Mesenchymal stem cell (in vitro differentiated cells and primary cell): Measurements from ENCODE around the gene ZCCHC7.
"Not testable (repeated sequence)": the region's sequence is repeated elsewhere in the genome, so short reads cannot be mapped to it uniquely, and the experiment has no call there.

Experiments used
- DNase-seq: peaks from one replicate; pipeline ENCODE4 v3.0.0-alpha.2; 2013
- H2AFZ ChIP-seq: one replicate; pipeline ENCODE4 v1.6.1; 2013; ENCODE audit warnings: low read depth, mild to moderate bottlenecking, control low read depth, inconsistent platforms, low read length, moderate library complexity
- H2AK5ac ChIP-seq: 2 replicates; pipeline ENCODE4 v1.6.1; 2013; ENCODE audit warnings: low read length, moderate library complexity, mild to moderate bottlenecking, inconsistent platforms; ENCODE audit not compliant: severe bottlenecking
- H2BK120ac ChIP-seq: one replicate; pipeline ENCODE4 v1.6.1; 2013; ENCODE audit warnings: low read depth, mild to moderate bottlenecking, inconsistent platforms, low read length, moderate library complexity
- H2BK12ac ChIP-seq, 2 experiments: one replicate each; pipeline ENCODE4 v1.6.1; 2013; ENCODE audit warnings: inconsistent platforms in 2 of 2, low read length in 2 of 2, mild to moderate bottlenecking in 2 of 2, moderate library complexity in 2 of 2, control low read depth in 1 of 2
- H2BK15ac ChIP-seq: one replicate; pipeline ENCODE4 v1.6.1; 2013; ENCODE audit warnings: mild to moderate bottlenecking, low read depth, inconsistent platforms; ENCODE audit not compliant: poor library complexity, severe bottlenecking
- H2BK5ac ChIP-seq: 2 replicates; pipeline ENCODE4 v1.6.1; 2013; ENCODE audit warnings: low read depth, mild to moderate bottlenecking, low read length, control low read depth, inconsistent platforms; ENCODE audit not compliant: poor library complexity, severe bottlenecking
- H3K14ac ChIP-seq, 2 experiments: one replicate each; pipeline ENCODE4 v1.6.1; 2013; ENCODE audit warnings: inconsistent platforms in 2 of 2, low read length in 2 of 2, control low read depth in 1 of 2, mild to moderate bottlenecking in 1 of 2, moderate library complexity in 1 of 2
- H3K18ac ChIP-seq, 2 experiments: one replicate each; pipeline ENCODE4 v1.6.1; 2013; ENCODE audit warnings: inconsistent platforms in 2 of 2, low read length in 2 of 2, control low read depth in 1 of 2, low read depth in 1 of 2, mild to moderate bottlenecking in 1 of 2
- H3K23ac ChIP-seq, 2 experiments: one replicate each; pipeline ENCODE4 v1.6.1; 2013; ENCODE audit warnings: inconsistent platforms in 2 of 2, low read length in 2 of 2, mild to moderate bottlenecking in 2 of 2, moderate library complexity in 2 of 2, control low read depth in 1 of 2
- H3K27ac ChIP-seq: 2 replicates; pipeline ENCODE4 v1.5.1; 2013; ENCODE audit warnings: mild to moderate bottlenecking, moderate library complexity, low read length, control low read depth, inconsistent platforms; ENCODE audit not compliant: poor library complexity, severe bottlenecking
- H3K27me3 ChIP-seq, 2 experiments: 2 replicates each; pipeline versions ENCODE4 v1.6.1 to v1.7.0; 2013; ENCODE audit warnings: low read length in 2 of 2, mild to moderate bottlenecking in 2 of 2, moderate library complexity in 2 of 2, control low read depth in 1 of 2, inconsistent platforms in 1 of 2; ENCODE audit not compliant: control insufficient read depth in 1 of 2, insufficient read depth in 1 of 2
- H3K36me3 ChIP-seq, 2 experiments: 2 replicates each; pipeline versions ENCODE4 v1.6.1 to v1.7.0; 2013; ENCODE audit warnings: low read length in 2 of 2, control low read depth in 1 of 2, inconsistent platforms in 1 of 2, low read depth in 1 of 2, mild to moderate bottlenecking in 1 of 2; ENCODE audit not compliant: insufficient read depth in 2 of 2, control insufficient read depth in 1 of 2
- H3K4ac ChIP-seq, 2 experiments: one replicate each; pipeline ENCODE4 v1.6.1; 2013; ENCODE audit warnings: inconsistent platforms in 2 of 2, low read length in 2 of 2, mild to moderate bottlenecking in 2 of 2, moderate library complexity in 2 of 2, control low read depth in 1 of 2, low read depth in 1 of 2
- H3K4me1 ChIP-seq: 2 replicates; pipeline ENCODE4 v1.6.1; 2013; ENCODE audit warnings: low read depth, low read length, control low read depth; ENCODE audit not compliant: control insufficient read depth, insufficient read depth
- H3K4me2 ChIP-seq: 2 replicates; pipeline ENCODE4 v1.6.1; 2013; ENCODE audit warnings: low read length, mild to moderate bottlenecking, inconsistent platforms; ENCODE audit not compliant: poor library complexity, severe bottlenecking
- H3K4me3 ChIP-seq, 2 experiments: 2 replicates each; pipeline versions ENCODE4 v1.5.1 to v1.7.0; 2013; ENCODE audit warnings: low read length in 2 of 2, mild to moderate bottlenecking in 2 of 2, control low read depth in 1 of 2, low read depth in 1 of 2; ENCODE audit not compliant: insufficient read depth in 1 of 2
- H3K79me1 ChIP-seq: replicated peaks from 2 replicates; pipeline ENCODE4 v1.6.1; 2013; ENCODE audit warnings: mild to moderate bottlenecking, control low read depth, low read length, inconsistent platforms; ENCODE audit not compliant: poor library complexity, severe bottlenecking
- H3K9ac ChIP-seq: 2 replicates; pipeline ENCODE4 v1.7.0; 2013; ENCODE audit warnings: mild to moderate bottlenecking, low read length, moderate library complexity
- H3K9me3 ChIP-seq: 2 replicates; pipeline ENCODE4 v1.7.0; 2013; ENCODE audit warnings: mild to moderate bottlenecking, low read length; ENCODE audit not compliant: control insufficient read depth
- H4K8ac ChIP-seq: one replicate; pipeline ENCODE4 v1.6.1; 2013; ENCODE audit warnings: inconsistent platforms, mild to moderate bottlenecking, low read length, moderate library complexity
- H4K91ac ChIP-seq: one replicate; pipeline ENCODE4 v1.6.1; 2013; ENCODE audit warnings: mild to moderate bottlenecking, low read length, inconsistent platforms
- WGBS: methylation state at CpG from one replicate; pipeline ENCODE4 v1.1.7; 2013; ENCODE audit warnings: mixed read lengths; 5-methylcytosine and 5-hydroxymethylcytosine counted together

The ZCCHC7 gene

GRCh38 chr9:37085233-37085632 lies 35.1 kb upstream of the ZCCHC7 start:
- Histone ChIP-seq H2BK5ac (no peak overlapping the region), H3K79me1 (peaks cover 21% of the 10 kb centered on the region), H3K4me2 (no peak overlapping the region), H2BK120ac (no peak overlapping the region), H3K4me1 (peaks cover 1% of the 10 kb centered on the region), H3K4ac (no peak overlapping the region), H3K27ac (no peak overlapping the region), H3K23ac (no peak overlapping the region), H2AK5ac (no peak overlapping the region), H2BK15ac (no peak overlapping the region), H3K14ac (no peak overlapping the region), H3K27me3 (no peaks in the 10 kb centered on the region), H3K36me3 (peaks cover 0 to 33% of the 10 kb centered on the region in 2 experiments), H3K4me3 (no peak overlapping the region), H4K8ac (no peak overlapping the region), H3K9ac (no peak overlapping the region), H4K91ac (no peak overlapping the region), H3K18ac (no peak overlapping the region), H2AFZ (no peak overlapping the region), H2BK12ac (no peak overlapping the region), H3K9me3 (no peaks in the 10 kb centered on the region)
- WGBS = no CpG with 5 or more reads among the region's 1 CpG
- no peak for DNase-seq

DNA sequence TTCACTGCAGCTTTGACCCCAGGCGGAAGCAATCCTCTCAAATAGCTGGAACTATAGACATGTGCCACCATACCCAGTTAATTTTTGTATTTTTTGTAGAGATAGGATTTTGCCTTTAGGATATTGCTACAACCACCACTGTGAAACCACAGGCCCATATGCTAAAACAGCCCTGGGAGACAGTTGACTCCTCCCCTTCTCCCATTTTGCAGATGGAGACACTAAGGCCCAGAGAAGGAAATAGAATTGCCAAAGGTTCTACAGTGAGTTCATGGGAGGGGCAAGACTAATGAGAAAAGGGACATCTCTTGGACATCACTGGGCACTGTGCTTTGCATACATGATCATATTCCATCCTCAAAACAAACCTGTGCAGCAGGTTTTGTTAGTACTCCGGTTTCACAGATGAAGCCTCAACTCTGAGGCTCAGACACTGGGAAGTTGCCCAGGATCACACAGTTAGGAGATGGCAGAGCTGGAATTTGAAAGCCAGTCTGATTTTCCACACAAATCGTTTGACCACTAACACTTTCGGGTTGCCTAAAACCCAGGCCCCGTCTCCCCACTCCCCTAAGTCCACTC lies 27.6 kb upstream of the ZCCHC7 start:
- not testable (repeated sequence) for H3K9me3 ChIP-seq, H2AFZ ChIP-seq, H3K27ac ChIP-seq, H2BK5ac ChIP-seq, H3K14ac ChIP-seq, H3K4me2 ChIP-seq, H3K4ac ChIP-seq, H2BK12ac ChIP-seq, H3K27me3 ChIP-seq, H3K4me1 ChIP-seq, DNase-seq, H2BK120ac ChIP-seq, H3K9ac ChIP-seq, H3K23ac ChIP-seq, H2BK15ac ChIP-seq, H3K18ac ChIP-seq, H2AK5ac ChIP-seq, H3K79me1 ChIP-seq, H4K91ac ChIP-seq, H3K4me3 ChIP-seq, H4K8ac ChIP-seq
- no CpG with 5 or more reads among the region's 5 CpGs for WGBS
- peaks cover 0 to 19% of the 10 kb centered on the region in 2 experiments for H3K36me3 ChIP-seq

GRCh38 chr9:37094751-37095150 lies 25.6 kb upstream of the ZCCHC7 start:
- H3K14ac ChIP-seq = no peak overlapping the region
- H3K4me2 ChIP-seq = no peak overlapping the region
- no peaks in the 10 kb centered on the region for H3K79me1 ChIP-seq
- H2AK5ac ChIP-seq = no peak overlapping the region
- no peak overlapping the region for H2BK12ac ChIP-seq
- H3K9me3 ChIP-seq = no peaks in the 10 kb centered on the region
- H3K27me3 ChIP-seq = no peaks in the 10 kb centered on the region
- no peak overlapping the region for H2AFZ ChIP-seq
- no peak overlapping the region for H3K27ac ChIP-seq
- H3K4ac ChIP-seq = no peak overlapping the region
- H2BK5ac ChIP-seq = no peak overlapping the region
- no peak overlapping the region for H3K4me3 ChIP-seq
- DNase-seq = no peak
- no peak overlapping the region for H2BK15ac ChIP-seq
- 100% methylated on average over 1 of the region's 1 CpG for WGBS
- no peaks in the 10 kb centered on the region for H3K4me1 ChIP-seq
- no peak overlapping the region for H2BK120ac ChIP-seq
- no peak overlapping the region for H3K9ac ChIP-seq
- no peak overlapping the region for H3K18ac ChIP-seq
- no peak overlapping the region for H3K23ac ChIP-seq
- no peaks in the 10 kb centered on the region for H3K36me3 ChIP-seq
- H4K91ac ChIP-seq = no peak overlapping the region
- H4K8ac ChIP-seq = no peak overlapping the region

DNA sequence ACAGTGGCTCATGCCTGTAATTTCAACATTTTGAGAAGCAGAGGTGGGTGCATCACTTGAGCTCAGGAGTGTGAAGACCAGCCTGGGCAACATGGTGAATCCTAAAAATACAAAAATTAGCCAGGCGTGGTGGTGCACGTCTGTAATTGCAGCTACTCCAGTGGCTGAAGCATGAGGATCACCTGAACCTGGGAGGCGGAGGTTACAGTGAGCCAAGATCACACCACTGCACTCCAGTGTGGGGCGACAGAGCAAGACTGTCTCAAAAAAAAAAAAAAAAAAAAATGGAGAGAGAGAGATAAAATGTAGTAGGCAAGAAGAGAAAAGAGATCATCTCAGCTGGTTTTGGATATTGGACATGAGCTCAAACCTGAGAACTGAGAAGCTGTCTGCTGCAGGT lies 23.7 kb upstream of the ZCCHC7 start:
- H3K9me3 ChIP-seq = no peaks in the 10 kb centered on the region
- peaks cover 2% of the 10 kb centered on the region for H3K4me1 ChIP-seq
- no peaks in the 10 kb centered on the region for H3K79me1 ChIP-seq
- no peaks in the 10 kb centered on the region for H3K27me3 ChIP-seq
- no peak overlapping the region for H2BK15ac ChIP-seq
- no peak overlapping the region for H2BK120ac ChIP-seq
- H4K8ac ChIP-seq = no peak overlapping the region
- no peak overlapping the region for H3K4ac ChIP-seq
- no peak overlapping the region for H2BK5ac ChIP-seq
- no peak overlapping the region for H3K4me2 ChIP-seq
- H3K18ac ChIP-seq = no peak overlapping the region
- H2AFZ ChIP-seq = no peak overlapping the region
- no peak overlapping the region for H3K23ac ChIP-seq
- DNase-seq = no peak
- H3K36me3 ChIP-seq = no peaks in the 10 kb centered on the region
- H3K14ac ChIP-seq = no peak overlapping the region
- H4K91ac ChIP-seq = no peak overlapping the region
- no peak overlapping the region for H3K27ac ChIP-seq
- WGBS = 91% methylated on average over 4 of the region's 4 CpGs
- no peak overlapping the region for H3K4me3 ChIP-seq
- no peak overlapping the region for H2BK12ac ChIP-seq
- no peak overlapping the region for H2AK5ac ChIP-seq
- H3K9ac ChIP-seq = no peak overlapping the region
